GM18870 (cell line): ENCODE data around the gene SULT1A2.
"Not testable (repeated sequence)": the region's sequence is repeated elsewhere in the genome, so short reads cannot be mapped to it uniquely, and the experiment has no call there.

Experiments used
- ATAC-seq: cut with Tn5 transposase; IDR thresholded peaks from one replicate; pipeline ENCODE4 v1.9.1; 2021; ENCODE audit warnings: moderate library complexity; ENCODE audit not compliant: unreplicated experiment

SULT1A2 gene

GRCh38 chr16:28609631-28610594, 13.1 kb upstream of the SULT1A2 start, which contains the start of gene SULT1A1:
Gene SULT1A1 (minus strand): TSS chr16:28610044. CDS start chr16:28608855, 1,189 bp downstream.
- no peak for ATAC-seq

DNA sequence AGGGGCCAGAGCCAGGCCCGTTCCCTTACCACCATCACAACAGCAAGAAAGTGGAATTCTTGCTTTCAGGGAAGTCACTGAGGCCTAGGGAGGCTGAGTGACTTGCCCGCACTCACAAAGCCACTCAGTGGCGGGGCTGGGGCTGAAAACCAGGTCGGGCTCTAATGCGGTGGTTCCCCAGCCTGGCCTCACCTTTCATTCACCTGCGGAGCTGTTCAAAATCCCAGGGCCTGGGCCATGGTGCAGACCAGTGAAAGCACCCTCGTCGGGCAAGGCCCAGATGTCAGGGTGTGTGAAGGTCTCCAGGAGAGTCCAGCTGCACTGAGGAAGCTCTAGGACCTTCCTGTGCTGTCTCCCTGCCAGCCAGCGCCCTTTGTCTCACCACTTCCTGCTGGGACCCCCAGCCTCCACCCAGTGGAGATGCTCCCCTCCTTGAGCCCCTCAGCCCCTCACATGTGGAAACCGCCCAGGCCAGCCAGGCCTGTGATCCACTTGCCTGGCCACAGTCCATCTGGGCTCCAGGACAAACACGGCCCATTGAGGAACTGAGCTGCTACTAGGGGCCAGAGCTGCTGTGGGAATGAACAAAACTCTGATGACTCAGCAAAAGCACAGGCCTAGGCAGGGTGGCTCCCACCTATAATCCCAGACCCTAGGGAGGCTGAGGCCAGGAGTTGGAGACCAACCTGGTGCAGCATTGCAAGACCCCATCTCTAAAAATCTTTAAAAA, 12.2 kb upstream of the SULT1A2 start:
- ATAC-seq = not testable (repeated sequence)

DNA sequence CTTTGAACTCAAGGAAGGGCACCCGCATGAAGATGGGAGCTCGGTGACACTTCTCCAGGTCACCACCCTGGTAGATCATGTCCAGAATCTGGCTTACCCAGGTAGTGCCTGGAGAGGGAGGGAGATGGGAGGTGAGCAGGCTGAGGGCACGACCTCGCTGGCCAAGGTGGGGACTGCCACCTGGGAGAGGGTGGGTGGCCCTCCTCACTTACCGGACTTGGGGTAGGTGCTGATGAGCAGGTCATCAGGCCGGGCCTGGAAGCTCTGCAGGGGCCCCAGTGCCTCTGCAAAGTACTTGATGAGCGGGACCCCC, 11.6 kb upstream of the SULT1A2 start:
- not testable (repeated sequence) for ATAC-seq

DNA sequence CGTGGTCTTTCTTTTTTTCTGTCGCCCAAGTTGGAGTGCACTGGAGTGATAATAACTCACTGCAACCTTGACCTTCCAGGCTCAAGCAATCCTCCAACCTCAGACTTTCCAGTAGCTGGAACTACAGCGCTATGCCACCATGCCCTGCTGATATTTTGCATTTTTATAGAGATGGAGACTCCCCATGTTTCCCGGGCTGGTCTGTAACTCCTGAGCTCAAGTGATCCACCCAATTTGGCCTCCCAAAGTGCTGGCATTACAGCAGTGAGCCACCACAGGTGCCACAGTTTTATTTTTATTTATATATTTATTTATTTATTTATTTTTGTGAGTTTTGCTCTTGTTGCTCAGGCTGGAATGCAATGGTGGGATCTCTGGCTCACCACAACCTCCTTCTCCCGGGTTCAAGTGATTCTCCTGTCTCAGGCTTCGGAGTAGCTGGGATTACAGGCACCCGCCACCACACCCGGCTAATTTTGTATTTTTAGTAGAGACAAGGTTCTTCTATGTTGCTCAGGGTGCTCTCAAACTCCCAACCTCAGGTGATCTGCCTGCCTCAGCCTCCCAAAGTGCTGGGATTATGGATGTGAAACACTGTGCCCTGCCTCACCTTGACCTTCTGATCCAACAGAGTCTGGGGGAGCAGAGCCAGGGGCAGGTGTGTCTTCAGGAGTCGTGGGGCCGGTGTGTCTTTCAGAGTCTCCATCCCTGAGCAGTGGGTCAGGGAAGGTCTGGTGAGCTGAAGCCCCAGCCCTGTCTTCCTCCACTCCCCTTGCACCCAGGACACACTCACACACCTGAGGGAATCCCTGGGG, 11.0 kb upstream of the SULT1A2 start:
- not testable (repeated sequence) for ATAC-seq

DNA sequence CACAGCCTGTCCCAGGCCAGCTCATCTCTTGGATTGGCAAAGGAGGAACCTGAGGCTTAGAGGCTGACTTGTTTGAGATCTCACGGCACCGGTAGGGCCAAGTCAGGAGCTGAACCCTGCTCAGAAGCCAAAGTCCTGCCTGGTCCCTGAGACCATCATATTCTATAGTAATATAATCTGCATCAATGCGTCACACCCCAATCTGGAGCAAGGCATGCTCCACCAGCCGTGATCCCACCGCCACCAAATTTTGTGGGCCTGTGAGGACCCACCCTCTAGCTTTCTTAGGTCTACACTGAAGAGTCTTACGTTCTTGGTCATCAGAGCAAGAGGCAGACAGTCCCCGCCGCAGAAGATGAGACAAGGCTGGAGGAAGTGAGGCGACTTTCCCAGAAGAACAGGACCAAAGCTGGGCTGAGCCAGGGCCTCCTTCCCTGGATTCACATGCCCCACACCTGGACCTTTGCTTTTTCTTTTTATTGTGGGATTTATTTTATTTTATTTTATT, 10.3 kb upstream of the SULT1A2 start:
- no peak for ATAC-seq

- no peak for ATAC-seq
Measured at GRCh38 chr16:28606291-28607115, 9.7 kb upstream of the SULT1A2 start.

DNA sequence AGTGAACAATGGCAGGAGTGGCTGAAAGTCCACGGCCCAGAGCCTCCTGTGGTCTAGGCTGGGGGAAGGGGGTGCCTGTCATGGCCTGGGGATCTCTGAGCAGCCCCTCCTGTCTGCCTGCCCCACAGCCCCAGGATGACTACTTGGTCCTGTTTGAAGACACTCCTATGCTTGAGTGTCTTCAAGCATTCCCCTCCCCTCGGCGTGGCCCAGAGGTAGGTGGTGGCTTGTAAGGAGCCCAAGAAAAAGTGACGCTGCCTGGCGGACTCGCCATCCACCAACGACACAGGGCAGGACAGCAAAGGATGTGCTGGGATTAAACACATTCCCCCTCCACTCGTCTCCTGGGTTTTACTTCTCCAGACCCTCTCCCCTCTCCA, 7.3 kb upstream of the SULT1A2 start:
- ATAC-seq = no peak

DNA sequence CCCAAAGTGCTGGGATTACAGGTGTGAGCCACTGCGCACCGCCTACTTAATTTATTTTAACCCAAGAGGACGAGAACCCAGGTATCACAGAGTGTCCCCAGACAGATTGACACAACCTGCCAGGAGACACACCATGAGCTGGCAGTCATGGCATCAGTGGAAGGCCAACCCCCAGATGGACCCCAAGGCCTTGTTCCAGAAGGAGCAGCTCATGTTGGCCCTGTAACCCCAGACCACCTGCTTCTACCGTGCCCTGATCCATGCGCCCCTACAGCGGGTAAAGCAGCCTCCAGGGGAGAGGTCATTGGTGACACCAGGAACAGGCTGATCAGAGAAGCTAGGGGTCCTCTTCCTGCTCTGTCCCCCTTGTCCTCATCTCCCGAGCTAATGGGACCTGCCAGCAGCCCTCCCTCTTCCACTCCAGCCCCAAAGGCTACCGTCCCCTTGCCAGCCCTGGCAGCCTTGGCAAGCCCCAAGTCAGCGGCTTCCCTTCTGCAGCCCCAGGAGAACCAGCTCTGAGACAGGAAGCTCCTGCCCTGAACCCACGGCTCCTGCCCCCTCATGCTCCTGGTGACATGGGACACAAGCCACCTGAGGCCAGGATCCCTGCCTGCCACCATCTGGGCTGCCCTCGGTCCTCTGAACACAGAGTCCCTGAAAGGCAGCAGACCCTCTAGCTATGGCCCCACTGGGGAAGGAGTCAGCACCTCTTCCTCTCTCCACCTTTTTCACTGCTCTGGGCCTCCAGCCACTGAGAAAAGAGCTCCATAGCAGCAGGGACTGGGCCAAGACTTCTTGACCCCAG, 6.7 kb upstream of the SULT1A2 start:
- no peak for ATAC-seq

DNA sequence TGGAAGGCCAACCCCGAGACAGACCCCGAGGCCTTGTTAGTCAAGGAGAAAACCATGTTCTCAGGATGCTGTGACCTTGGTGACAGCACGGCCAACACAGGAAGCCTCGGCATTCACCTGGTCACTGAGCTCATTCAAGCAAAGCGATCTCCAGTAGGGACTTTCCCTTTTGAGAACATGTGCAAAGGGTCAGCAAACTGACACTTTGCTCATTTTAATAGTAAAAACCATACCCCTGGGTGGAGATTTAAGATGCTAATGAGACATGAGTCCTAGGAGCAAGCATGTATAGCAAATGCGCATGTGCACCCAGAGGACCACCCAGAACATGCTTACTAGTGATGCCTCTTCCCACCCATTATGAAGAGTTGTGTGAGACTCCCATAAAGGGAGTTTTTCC, 5.7 kb upstream of the SULT1A2 start:
- ATAC-seq = no peak

DNA sequence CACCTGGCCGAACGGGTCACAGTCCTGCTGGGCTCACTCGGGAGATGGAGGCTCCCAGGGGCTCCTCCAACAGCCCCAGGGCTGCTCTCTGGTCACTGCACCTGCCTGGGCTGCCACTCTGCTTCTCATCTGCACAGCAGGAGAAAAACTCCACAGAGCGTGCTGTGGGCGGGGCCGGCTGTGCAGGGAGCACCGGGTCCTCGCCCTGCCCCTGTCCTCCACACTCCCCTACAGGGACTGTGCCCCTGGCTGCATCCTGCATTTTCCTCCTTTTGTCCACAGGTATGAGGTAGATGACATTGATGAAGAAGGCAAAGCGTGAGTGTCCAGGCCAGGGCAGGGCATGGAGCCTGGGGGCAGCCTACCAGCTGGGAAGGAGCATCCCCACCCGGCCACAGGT, 5.2 kb upstream of the SULT1A2 start:
- not testable (repeated sequence) for ATAC-seq

GRCh38 chr16:28601589-28601988, 4.7 kb upstream of the SULT1A2 start:
- not testable (repeated sequence) for ATAC-seq

- ATAC-seq = not testable (repeated sequence)
Measured at GRCh38 chr16:28600965-28601364, 4.1 kb upstream of the SULT1A2 start.

DNA sequence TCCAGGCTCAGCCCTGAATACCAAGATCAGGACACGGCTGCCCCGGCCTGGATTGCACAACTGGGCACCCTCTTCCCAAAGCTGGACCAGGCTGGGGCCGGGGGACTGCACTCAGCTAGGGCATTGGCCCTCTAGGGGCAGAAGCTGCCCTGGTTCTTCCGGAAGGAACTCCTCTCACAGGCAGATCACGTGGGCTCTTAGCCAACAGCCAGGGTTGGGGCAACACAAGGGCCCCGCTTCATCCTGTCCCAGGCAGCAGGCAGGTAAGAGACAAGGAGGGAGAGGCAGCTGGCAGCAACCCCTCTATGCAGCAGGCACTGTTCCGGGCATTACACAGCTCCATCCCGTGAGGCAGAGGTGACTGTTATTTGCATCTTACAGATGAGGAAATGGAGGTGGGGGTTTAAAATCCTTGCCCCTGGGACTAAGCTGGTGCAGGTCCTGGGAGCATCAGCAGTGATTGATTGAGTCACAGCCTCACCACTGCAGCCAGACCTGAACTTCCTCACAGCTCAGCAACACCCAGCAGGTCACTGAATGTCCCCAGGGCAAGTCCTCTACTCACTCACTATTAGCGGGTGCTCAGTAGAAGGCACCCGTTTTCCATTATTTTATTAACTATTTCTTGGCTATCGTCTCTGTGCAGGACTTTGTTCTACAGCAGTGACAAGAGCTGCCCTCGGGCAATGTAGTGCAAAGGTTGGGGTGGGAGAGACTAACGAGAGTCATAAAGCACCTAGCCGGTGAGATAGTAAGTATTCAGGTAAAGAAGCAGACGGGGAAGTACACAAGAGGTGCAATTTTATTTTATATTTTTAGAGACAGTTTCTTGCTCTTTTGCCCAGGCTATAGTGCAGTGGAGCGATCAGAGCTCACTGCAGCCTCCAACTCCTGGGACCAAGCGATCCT, 2.8 kb upstream of the SULT1A2 start:
- ATAC-seq = not testable (repeated sequence)

DNA sequence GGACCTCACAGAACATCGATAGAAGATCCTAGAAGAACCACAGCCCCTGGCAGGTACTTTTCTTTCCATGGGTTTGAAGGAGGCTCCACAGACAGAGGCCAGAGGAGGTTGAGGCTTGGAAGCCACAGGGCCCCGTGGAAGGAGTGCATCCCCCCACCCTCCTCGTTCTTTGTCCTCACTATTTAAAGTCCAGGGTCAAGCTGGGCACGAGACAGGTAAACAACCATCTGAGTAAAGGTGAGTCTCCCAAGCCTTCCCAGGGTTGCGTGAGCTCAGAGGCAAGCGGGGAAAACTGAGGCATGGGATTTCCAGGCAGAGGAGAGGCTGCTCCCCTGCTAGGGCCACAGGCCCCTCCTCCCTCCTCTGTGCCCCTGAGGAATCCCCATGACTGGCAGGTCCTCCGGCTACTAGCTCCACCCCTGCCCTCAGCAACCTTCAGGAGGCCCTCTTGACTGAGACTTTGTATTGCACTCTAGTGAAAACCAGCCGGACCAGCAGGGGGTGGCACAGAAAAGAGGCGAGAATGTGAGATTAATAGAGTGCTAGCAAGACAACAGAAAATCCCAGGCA, 927 bp upstream of the SULT1A2 start:
- no peak for ATAC-seq

- no peak for ATAC-seq
Measured at GRCh38 chr16:28596115-28596630, 677 bp downstream of the SULT1A2 start.

DNA sequence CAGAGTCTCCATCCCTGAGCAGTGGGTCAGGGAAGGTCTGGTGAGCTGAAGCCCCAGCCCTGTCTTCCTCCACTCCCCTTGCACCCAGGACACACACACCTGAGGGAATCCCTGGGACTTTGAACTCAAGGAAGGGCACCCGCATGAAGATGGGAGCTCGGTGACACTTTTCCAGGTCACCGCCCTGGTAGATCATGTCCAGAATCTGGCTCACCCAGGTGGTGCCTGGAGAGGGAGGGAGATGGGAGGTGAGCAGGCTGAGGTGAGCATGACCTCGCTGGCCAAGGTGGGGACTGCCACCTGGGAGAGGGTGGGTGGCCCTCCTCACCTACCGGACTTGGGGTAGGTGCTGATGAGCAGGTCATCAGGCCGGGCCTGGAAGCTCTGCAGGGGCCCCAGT, 1.4 kb downstream of the SULT1A2 start:
- ATAC-seq = not testable (repeated sequence)

DNA sequence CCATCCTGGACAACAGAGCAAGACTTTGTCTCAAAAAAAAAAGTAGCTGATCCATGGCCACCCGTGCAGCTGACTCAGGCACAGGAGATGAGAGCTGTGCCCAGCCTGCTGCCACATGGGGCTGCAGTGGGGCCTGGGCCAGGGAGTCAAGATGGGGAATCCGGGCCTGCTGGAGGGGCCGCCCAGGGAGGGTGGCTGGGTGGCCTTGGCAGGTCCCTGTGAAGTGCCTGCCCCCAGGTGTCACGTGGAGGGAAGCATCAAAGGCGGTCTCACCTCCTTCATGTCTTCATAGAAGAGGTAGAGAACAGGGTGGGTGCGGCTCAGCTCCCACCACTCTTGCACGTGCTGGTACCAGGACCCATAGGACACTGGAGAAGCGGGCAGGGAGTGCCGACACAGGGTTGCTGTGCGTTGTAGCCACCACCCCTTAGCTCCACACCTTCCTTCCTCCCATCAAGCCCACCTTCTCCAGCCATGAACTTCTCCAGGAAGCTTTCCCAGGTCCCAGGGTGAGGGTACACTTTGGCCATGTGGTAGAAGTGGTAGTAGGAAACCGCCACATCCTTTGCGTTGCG, 3.8 kb downstream of the SULT1A2 start:
- ATAC-seq = no peak
